Right lobe of liver (tissue), 4 donors: ENCODE measurements around the gene DLX1.

ENCODE experiments used
- POLR2A ChIP-seq: fragments of 450-650 bp; IDR thresholded peaks from one replicate; pipeline ENCODE4 v1.6.1; 2017; ENCODE audit warnings: antibody characterized with exemption, mild to moderate bottlenecking
- TF ChIP-seq, protein P1 (sequence below), 4 donors: fragments of 200-600 bp in 3 of 4; fragments of 450-650 bp in 1 of 4; IDR thresholded peaks; one replicate each; pipeline versions ENCODE4 v1.5.1 to v1.8.0; 2016 to 2022; ENCODE audit warnings: antibody characterized with exemption in 4 of 4, mild to moderate bottlenecking in 2 of 4
- donor health status: DM: no; HTN: no; CAD: no.
- donor health status: DM: no; HTN: no; CAD: no.
- donor health status: DM: no; HTN: yes; CAD: no.

DNA sequence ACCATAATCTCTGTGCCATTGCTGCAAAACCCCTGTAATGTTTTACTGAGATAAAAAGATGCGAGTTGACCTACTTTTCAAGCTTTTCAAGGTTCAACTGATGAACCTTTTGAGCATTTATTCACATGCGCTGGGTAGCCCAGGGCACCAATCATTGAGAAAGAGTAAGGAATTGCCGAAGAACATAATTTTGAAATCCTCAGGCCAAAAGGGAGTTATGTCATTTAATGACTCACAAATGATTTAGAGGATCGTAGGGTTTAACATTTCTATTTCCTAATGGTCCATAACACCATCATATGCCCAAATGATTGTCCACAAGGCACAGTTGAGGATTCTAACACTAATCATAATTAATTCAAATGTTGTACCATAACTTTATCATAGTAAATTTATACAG, 20.2 kb upstream of the DLX1 start:
- TF ChIP-seq, protein P1, sequence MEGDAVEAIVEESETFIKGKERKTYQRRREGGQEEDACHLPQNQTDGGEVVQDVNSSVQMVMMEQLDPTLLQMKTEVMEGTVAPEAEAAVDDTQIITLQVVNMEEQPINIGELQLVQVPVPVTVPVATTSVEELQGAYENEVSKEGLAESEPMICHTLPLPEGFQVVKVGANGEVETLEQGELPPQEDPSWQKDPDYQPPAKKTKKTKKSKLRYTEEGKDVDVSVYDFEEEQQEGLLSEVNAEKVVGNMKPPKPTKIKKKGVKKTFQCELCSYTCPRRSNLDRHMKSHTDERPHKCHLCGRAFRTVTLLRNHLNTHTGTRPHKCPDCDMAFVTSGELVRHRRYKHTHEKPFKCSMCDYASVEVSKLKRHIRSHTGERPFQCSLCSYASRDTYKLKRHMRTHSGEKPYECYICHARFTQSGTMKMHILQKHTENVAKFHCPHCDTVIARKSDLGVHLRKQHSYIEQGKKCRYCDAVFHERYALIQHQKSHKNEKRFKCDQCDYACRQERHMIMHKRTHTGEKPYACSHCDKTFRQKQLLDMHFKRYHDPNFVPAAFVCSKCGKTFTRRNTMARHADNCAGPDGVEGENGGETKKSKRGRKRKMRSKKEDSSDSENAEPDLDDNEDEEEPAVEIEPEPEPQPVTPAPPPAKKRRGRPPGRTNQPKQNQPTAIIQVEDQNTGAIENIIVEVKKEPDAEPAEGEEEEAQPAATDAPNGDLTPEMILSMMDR (IDR thresholded peaks at IDR 0.05), result no peak
- TF ChIP-seq POLR2A, result no peak
